GM12864 (cell line): Measurements from ENCODE around the gene KRT4.

ENCODE experiments used
- DNase-seq: peaks from one replicate; pipeline ENCODE4 v3.0.0-alpha.2; 2011; ENCODE audit warnings: low read depth
- H3K4me3 ChIP-seq: 2 replicates; pipeline ENCODE4 v1.5.1; 2011; ENCODE audit warnings: mild to moderate bottlenecking, low read depth, low read length, control low read depth
- TF ChIP-seq, protein P1 (sequence below): IDR thresholded peaks from 2 replicates; pipeline ENCODE4 v1.5.1; 2011; ENCODE audit warnings: low read depth, mild to moderate bottlenecking, moderate library complexity, low read length, control low read depth, inconsistent platforms; ENCODE audit errors: missing control alignments

The KRT4 gene

DNA sequence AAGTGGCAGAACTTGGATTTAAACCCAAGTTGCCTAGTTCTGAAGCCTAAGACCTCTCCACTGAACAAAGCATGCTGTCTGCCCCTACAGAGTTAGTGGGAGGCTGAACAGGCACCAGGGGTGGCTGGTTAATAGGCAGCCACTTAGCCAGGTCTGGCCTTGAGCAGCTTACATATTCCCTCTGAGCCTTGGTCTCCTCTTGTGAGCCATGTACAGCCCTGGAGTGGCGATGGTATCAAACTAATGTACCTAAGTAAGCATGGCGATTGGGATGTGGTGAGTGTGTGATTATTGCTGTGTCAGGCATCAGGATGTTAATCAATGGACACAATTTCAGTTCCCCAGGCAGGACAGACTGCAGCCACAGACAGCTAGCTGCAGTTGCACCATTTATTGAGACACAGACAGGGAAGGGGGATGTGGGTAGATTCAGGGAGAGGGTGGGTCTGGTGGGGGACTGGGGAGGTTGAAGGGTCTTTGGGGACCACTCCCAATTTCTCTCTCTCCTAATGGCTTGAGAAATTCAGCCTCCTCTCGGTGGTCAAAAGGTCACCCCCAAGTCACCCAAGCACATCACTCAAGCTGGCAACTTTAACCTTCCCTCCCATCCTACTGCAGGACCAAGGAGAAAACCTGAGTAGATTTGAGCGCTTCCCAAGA lies 7.3 kb upstream of the KRT4 start:
- TF ChIP-seq, protein P1, sequence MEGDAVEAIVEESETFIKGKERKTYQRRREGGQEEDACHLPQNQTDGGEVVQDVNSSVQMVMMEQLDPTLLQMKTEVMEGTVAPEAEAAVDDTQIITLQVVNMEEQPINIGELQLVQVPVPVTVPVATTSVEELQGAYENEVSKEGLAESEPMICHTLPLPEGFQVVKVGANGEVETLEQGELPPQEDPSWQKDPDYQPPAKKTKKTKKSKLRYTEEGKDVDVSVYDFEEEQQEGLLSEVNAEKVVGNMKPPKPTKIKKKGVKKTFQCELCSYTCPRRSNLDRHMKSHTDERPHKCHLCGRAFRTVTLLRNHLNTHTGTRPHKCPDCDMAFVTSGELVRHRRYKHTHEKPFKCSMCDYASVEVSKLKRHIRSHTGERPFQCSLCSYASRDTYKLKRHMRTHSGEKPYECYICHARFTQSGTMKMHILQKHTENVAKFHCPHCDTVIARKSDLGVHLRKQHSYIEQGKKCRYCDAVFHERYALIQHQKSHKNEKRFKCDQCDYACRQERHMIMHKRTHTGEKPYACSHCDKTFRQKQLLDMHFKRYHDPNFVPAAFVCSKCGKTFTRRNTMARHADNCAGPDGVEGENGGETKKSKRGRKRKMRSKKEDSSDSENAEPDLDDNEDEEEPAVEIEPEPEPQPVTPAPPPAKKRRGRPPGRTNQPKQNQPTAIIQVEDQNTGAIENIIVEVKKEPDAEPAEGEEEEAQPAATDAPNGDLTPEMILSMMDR = no peak
- DNase-seq = no peak
- no peak overlapping the region for H3K4me3 ChIP-seq

DNA sequence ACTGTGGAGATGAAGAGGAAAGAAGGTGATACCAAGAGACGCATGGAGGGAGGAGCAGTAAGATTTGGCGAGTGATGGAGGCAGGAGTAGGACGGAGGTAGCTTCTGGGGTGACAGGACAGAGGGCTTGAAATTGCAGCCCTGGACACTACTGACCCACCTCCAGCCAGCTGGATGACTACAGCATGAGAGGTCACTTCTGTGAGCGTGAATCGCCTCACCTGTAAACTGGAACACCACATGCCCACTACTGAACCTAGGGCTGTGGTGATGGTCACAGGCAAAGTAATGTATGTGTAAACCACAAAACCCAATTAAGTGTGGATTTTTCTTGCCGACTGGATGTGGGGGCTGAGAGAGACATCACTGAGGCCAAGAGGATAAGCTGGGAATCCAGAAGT lies 6.6 kb upstream of the KRT4 start:
- no peak for DNase-seq
- H3K4me3 ChIP-seq = no peak overlapping the region
- TF ChIP-seq, protein P1 = no peak

DNA sequence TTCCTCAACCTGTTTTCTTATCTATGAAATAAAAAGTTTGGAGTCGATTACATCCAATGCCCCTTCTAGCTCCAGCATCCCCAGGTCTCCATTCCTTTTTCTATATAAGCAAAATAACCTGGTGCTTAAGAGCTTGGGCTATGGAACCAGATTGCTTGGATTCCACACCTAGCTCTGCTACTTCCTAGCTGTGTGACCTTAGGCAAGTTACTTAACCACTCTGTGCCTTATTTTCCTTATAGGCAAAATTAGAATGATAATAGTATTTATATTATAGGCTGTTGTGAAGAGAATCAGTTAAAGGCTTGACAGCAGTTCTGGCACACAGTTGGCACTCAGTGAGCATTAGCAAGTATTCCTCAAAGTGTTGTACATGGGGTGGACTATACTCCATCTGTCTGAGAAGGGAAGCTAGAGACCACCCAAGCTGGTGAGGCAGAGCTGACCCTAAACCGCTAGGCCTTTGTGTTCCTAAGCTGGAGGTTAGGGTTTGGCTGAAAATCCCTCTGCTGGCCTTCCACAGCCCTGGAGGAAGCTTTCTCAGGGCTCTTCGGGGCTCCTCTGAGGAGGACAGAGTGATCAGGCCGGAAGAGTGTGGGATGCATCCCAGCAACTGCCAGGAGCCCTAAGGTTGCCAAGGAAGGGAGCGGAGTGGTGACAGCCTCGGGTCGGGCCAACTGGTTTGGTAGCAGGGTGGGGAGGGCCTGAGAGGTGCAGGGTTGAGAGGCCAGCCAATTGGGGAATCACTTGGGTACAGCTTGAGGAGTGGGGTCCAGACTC lies 6.0 kb upstream of the KRT4 start:
- DNase-seq = no peak
- TF ChIP-seq, protein P1 = no peak
- H3K4me3 ChIP-seq = no peak overlapping the region

DNA sequence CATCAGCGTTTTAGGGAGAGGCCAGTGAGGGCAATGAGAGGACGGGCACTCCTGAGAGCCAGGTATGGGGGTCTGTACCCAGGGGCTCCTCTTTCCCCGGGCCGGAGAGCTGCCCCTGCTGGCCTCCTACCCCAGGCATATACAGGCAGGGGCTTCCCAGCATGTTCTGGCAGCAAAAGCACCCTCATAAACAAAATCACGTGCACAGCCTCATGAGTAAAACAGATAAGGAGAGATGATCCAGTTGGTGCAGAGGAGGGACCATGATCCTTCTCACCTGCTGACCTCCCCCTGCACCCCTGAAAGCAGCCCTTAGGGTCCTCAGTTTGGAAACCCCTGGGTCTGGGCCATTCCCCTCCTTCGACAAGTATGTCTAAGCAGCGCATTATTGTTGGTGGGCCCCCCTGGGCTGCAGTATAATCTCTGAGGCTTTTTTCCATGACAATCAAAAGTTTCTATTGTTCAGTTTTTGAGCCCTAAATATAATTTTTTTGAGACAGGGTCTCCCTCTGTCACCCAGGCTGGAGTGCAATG lies 5.0 kb upstream of the KRT4 start:
- no peak for DNase-seq
- TF ChIP-seq, protein P1 = no peak
- H3K4me3 ChIP-seq = no peak overlapping the region

DNA sequence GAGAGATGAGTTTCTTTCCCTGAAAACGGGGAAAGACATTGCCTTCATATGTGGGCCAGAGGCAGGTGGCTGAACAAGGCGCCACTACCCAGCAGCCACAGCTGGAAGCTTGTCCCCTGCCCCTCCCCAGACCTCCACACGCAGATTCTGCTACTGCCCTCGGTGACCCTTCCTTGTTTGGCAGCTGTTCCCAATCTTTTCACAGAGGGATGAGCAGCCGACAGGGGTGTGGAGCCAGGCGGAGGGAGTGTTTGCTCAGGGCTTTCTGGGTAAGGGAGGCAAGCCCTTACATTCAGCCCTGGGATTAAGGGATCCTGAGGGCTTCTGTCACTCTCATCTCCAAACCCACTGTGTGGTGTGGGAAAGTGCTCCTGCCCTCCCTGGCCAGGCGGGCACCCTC lies 4.5 kb upstream of the KRT4 start:
- DNase-seq = no peak
- TF ChIP-seq, protein P1 = no peak
- H3K4me3 ChIP-seq = no peak overlapping the region

DNA sequence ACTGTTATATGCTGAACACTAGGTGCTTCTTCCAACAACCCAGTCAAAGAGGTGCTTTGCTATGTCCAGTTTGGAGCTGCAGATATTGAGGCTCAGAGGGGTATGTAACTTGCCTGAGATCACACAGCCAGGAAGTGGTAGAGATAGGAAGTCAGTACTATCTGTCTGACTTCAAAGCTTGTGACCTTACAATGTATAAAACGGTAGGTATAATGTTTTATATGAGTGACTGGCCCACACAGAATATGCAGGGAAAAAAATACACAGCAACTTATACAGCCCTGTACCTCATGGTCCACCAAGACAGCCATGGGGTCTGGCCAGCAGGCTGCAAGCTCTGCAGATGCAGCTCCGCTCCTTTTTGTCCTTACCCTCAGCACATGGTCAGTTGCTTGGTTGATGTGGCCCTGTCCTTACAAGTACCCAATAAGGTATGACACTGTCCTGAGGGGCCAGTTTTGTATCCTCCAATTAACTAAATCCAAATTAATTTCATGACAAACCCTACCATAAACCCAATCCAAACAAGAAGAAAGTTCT lies 3.9 kb upstream of the KRT4 start:
- DNase-seq = no peak
- TF ChIP-seq, protein P1 = no peak
- H3K4me3 ChIP-seq = no peak overlapping the region
